Measurements from ENCODE around the gene EXOC4.

GRCh38 chr7:133348250-133348649, 95.4 kb downstream of the EXOC4 start:
- no peak for TF ChIP-seq CTCF (IDR thresholded peaks at IDR 0.05)
- no peak for TF ChIP-seq POLR2A (IDR thresholded peaks at IDR 0.05)
